Spleen (tissue), 7 donors: ENCODE data around the gene TMCO4.

Experiments
- POLR2A ChIP-seq, 3 donors: fragments of 450-650 bp; IDR thresholded peaks; one replicate each; pipeline ENCODE4 v1.5.1; 2017; ENCODE audit warnings: antibody characterized with exemption in 3 of 3, mild to moderate bottlenecking in 1 of 3
- POLR2AphosphoS5 ChIP-seq, 3 donors: sonication (generic); formaldehyde crosslinking; IDR thresholded peaks; one replicate each; pipeline ENCODE4 v1.5.1; 2017; ENCODE audit warnings: antibody characterized with exemption in 3 of 3
- TF ChIP-seq, protein P1 (sequence below), 11 experiments: fragments of 200-600 bp in 7 of 11; fragments of 450-650 bp in 4 of 11; sonication (generic) in 4 of 11; IDR thresholded peaks in 8 of 11; conservative IDR thresholded peaks in 3 of 11; 1 replicate in 7 of 11; 2 replicates in 4 of 11; pipeline versions ENCODE4 v1.4.0 to v1.8.0; 2016 to 2021; ENCODE audit warnings: antibody characterized with exemption in 11 of 11, inconsistent platforms in 4 of 11, mild to moderate bottlenecking in 1 of 11
- donor health status: DM: no; HTN: no; CAD: no; lungs with moderate emphysema.
- donor health status: DM: no; HTN: no; CAD: no.
- donor health status: DM: no; HTN: no; CAD: no.

DNA sequence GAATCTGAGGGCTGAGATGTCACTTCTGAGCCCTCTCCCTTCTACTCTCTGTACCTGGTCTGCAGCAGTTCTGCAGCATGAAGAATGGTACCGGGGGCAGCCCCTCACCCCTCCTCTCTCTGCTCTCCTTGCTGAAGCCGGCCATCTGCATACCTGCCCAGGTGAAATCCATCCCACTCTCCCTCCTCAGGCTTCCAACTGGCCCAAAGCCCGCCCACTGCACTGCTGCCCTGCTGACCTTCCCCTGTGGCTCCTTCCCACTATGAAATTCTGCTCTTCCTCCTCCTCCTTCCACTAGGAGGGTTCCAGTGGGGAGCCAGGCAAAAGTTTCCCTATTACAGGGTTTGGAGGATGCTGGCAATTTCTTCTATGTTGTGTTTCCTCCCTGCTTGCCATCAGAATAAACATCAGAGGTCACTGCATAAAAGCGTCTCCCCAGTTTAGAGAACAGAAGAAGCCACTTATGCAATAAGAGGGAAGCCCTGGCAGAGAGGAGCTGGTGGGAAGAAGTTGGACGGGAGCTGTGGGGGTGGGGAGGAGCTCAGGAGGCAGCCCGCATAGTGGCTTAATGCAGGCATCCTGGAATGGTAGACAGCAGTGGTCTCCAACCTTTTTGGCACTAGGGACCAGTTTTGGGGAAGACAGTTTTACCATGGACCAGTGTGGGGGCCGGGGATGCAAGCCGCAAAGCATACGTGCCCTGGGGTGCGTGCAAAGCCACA is 30.3 kb downstream of the TMCO4 start:
- TF ChIP-seq, protein P1, sequence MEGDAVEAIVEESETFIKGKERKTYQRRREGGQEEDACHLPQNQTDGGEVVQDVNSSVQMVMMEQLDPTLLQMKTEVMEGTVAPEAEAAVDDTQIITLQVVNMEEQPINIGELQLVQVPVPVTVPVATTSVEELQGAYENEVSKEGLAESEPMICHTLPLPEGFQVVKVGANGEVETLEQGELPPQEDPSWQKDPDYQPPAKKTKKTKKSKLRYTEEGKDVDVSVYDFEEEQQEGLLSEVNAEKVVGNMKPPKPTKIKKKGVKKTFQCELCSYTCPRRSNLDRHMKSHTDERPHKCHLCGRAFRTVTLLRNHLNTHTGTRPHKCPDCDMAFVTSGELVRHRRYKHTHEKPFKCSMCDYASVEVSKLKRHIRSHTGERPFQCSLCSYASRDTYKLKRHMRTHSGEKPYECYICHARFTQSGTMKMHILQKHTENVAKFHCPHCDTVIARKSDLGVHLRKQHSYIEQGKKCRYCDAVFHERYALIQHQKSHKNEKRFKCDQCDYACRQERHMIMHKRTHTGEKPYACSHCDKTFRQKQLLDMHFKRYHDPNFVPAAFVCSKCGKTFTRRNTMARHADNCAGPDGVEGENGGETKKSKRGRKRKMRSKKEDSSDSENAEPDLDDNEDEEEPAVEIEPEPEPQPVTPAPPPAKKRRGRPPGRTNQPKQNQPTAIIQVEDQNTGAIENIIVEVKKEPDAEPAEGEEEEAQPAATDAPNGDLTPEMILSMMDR (IDR thresholded peaks at IDR 0.05 in 8 of 11, conservative IDR thresholded peaks at IDR 0.05 in 3 of 11), result no peak
- TF ChIP-seq POLR2A (IDR thresholded peaks at IDR 0.05) (no peak), POLR2AphosphoS5 (IDR thresholded peaks at IDR 0.05) (no peak)
